Parathyroid adenoma (tissue), 2 donors: ENCODE data around the gene ATP10D.

Source experiments
- H2AFZ ChIP-seq: fragments of 300-600 bp; sonication (generic); one replicate; pipeline ENCODE4 v1.7.0; 2017; ENCODE audit warnings: antibody characterized with exemption, mild to moderate bottlenecking
- H3K27ac ChIP-seq: fragments of 300-600 bp; sonication (generic); one replicate; pipeline ENCODE4 v1.7.0; 2017
- H3K27me3 ChIP-seq: fragments of 300-600 bp; sonication (generic); one replicate; pipeline ENCODE4 v1.7.0; 2017; ENCODE audit warnings: low read length; ENCODE audit not compliant: control insufficient read depth, insufficient read depth
- H3K36me3 ChIP-seq: fragments of 300-600 bp; sonication (generic); one replicate; pipeline ENCODE4 v1.7.0; 2017; ENCODE audit warnings: low read length; ENCODE audit not compliant: control insufficient read depth, insufficient read depth
- H3K4me1 ChIP-seq: fragments of 300-600 bp; sonication (generic); one replicate; pipeline ENCODE4 v1.7.0; 2017; ENCODE audit warnings: control low read depth
- H3K4me2 ChIP-seq: fragments of 300-600 bp; sonication (generic); one replicate; pipeline ENCODE4 v1.7.0; 2017; ENCODE audit warnings: low read length
- H3K4me3 ChIP-seq: fragments of 300-600 bp; sonication (generic); one replicate; pipeline ENCODE4 v1.7.0; 2017; ENCODE audit warnings: low read depth, low read length
- H3K79me2 ChIP-seq: fragments of 300-600 bp; sonication (generic); one replicate; pipeline ENCODE4 v1.7.0; 2017; ENCODE audit warnings: control low read depth
- H3K9ac ChIP-seq: fragments of 300-600 bp; sonication (generic); one replicate; pipeline ENCODE4 v1.7.0; 2017; ENCODE audit warnings: mild to moderate bottlenecking
- H3K9me3 ChIP-seq: fragments of 300-600 bp; sonication (generic); one replicate; pipeline ENCODE4 v1.7.0; 2017; ENCODE audit warnings: low read length; ENCODE audit not compliant: control insufficient read depth
- TF ChIP-seq, protein P1 (sequence below): fragments of 300-600 bp; sonication (generic); IDR thresholded peaks from one replicate; pipeline ENCODE4 v1.7.0; 2017; ENCODE audit warnings: antibody characterized with exemption, mild to moderate bottlenecking
- donor health status: primary hyperparathyroidism.

The ATP10D gene

DNA sequence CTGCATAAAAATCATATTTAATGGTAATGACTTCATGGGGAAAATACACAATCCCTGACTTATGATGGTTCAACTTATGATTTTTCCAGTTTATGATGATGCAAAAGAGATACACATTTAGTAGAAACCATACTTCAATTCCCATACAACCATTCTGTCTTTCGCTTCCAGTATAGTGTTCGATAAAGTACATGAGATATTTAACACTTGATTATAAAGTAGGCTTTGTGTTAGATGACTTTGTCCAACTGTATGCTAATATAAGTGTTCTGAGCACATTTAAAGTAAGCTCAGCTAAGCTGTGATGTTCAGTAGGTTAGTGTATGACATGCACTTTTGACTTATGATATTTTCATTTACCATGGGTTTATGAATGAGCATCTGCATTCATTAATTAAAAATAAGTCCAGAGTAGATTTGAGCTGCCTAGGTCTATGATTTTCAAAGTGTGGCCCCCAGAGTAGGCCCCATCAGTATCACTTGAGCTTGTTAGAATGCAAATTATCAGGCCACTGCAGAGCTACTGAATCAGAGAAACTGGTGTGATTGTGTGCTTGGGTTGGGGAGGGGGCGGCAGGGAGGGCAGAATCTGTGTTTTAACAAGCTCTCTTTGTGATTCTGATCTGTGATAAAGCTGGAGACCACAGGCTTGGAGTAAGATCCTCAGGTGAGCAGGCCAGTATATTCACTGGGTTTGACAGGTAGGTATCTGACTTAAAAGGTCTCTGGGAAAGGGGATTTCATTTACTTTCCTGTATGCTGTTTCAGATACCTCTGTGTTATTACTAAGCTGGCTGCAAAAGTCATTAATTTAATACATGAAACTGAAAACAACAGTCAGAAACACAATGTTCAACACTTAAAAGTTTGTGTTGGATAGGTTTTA lies 8.4 kb downstream of the ATP10D start:
- Histone ChIP-seq H3K79me2 (peaks cover 5% of the 10 kb centered on the region), H3K9me3 (no peaks in the 10 kb centered on the region), H3K4me3 (no peak overlapping the region), H3K27ac (no peak overlapping the region), H3K4me1 (no peaks in the 10 kb centered on the region), H3K36me3 (no peaks in the 10 kb centered on the region), H3K9ac (no peak overlapping the region), H3K4me2 (no peak overlapping the region), H3K27me3 (no peaks in the 10 kb centered on the region), H2AFZ (no peak overlapping the region)
- TF ChIP-seq, protein P1, sequence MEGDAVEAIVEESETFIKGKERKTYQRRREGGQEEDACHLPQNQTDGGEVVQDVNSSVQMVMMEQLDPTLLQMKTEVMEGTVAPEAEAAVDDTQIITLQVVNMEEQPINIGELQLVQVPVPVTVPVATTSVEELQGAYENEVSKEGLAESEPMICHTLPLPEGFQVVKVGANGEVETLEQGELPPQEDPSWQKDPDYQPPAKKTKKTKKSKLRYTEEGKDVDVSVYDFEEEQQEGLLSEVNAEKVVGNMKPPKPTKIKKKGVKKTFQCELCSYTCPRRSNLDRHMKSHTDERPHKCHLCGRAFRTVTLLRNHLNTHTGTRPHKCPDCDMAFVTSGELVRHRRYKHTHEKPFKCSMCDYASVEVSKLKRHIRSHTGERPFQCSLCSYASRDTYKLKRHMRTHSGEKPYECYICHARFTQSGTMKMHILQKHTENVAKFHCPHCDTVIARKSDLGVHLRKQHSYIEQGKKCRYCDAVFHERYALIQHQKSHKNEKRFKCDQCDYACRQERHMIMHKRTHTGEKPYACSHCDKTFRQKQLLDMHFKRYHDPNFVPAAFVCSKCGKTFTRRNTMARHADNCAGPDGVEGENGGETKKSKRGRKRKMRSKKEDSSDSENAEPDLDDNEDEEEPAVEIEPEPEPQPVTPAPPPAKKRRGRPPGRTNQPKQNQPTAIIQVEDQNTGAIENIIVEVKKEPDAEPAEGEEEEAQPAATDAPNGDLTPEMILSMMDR, result no peak

DNA sequence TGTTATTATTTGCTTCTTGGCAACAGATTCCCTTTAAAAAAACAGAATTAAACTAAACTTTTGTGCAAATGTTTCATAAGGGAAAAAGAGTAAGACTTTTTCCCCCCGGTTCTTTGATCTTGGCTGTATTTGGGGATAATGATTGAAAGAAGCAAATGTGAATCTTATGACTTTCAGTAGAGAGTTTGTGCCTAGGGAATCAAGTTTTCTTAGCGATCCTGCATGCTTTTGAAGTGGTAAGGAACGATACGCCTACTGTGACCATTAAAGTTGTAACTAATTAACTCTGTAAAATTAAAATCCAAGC lies 9.0 kb downstream of the ATP10D start:
- no peaks in the 10 kb centered on the region for H3K4me1 ChIP-seq
- no peaks in the 10 kb centered on the region for H3K36me3 ChIP-seq
- peaks cover 2% of the 10 kb centered on the region for H3K79me2 ChIP-seq
- H3K9ac ChIP-seq, result no peak overlapping the region
- no peaks in the 10 kb centered on the region for H3K9me3 ChIP-seq
- TF ChIP-seq, protein P1, result no peak
- H3K27ac ChIP-seq, result no peak overlapping the region
- no peaks in the 10 kb centered on the region for H3K27me3 ChIP-seq
- H3K4me2 ChIP-seq, result no peak overlapping the region
- no peak overlapping the region for H2AFZ ChIP-seq
- H3K4me3 ChIP-seq, result no peak overlapping the region

DNA sequence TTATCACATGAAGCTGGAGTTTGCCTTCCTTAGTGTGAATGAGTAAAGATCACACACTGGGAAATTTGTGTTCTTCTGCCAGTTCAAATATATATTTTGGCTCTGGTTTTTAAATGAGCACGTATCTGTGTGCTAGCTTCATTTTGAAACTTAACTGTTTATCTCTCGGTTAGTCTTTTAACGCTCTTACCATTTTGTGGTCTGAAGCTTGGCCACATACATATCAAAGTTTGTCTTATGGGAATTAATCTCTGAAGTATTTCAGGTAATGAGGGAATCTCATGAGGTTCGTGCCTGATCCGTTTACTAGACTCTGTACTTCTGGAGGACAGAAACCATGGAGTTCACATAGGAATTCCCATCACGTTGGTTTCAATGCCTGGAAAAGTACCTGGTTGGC lies 13.8 kb downstream of the ATP10D start:
- no peaks in the 10 kb centered on the region for H3K36me3 ChIP-seq
- H3K4me1 ChIP-seq, result no peaks in the 10 kb centered on the region
- H3K27ac ChIP-seq, result no peak overlapping the region
- H3K9ac ChIP-seq, result no peak overlapping the region
- H2AFZ ChIP-seq, result no peak overlapping the region
- no peak overlapping the region for H3K4me3 ChIP-seq
- no peaks in the 10 kb centered on the region for H3K79me2 ChIP-seq
- TF ChIP-seq, protein P1, result no peak
- H3K9me3 ChIP-seq, result no peaks in the 10 kb centered on the region
- no peaks in the 10 kb centered on the region for H3K27me3 ChIP-seq
- H3K4me2 ChIP-seq, result no peak overlapping the region

DNA sequence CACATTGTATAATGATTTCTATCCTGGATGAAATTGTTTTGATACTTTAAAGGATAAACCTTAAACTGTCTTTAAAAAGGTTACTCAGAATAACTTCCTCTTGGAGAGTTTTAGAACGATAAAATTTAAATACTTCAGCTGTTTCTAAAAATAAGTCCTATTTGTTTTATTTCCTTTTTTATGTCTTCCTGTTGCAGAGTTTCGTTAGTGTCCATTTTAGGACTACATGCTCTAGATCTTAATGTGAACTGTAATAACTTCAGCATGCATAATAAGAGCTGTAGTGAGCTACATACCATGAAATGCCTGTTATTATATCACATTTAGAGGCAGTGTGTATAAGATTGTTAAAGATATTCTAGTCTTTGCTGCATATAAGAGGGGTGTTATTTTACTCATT lies 14.6 kb downstream of the ATP10D start:
- TF ChIP-seq, protein P1, result no peak
- Histone ChIP-seq H3K4me2 (peak overlapping the region; percentile 20), H2AFZ (no peak overlapping the region), H3K79me2 (no peaks in the 10 kb centered on the region), H3K27me3 (no peaks in the 10 kb centered on the region), H3K9me3 (no peaks in the 10 kb centered on the region), H3K4me1 (no peaks in the 10 kb centered on the region), H3K4me3 (no peak overlapping the region), H3K9ac (no peak overlapping the region), H3K27ac (peak overlapping the region; percentile 19), H3K36me3 (no peaks in the 10 kb centered on the region)

DNA sequence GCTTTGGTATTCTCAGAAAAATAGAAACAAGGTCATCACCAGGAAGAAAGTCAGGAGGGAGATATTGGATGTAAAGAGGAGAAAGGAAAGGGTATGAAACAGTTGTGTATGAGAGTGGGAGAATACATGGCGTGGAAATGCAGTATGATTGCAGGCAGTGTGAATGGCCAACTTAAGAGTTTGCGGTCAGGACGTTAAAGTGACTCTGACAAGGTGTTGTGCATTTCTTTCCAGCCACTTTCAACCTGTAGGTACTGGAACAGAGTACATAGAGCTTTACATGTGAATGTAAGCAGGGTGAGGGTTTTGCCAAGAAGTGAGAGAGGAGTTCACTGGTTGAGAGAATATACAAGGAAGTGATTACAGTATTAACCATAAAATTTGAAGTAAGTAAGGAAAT lies 15.7 kb downstream of the ATP10D start:
- H3K4me3 ChIP-seq, result no peak overlapping the region
- H3K79me2 ChIP-seq, result no peaks in the 10 kb centered on the region
- H3K9ac ChIP-seq, result no peak overlapping the region
- no peaks in the 10 kb centered on the region for H3K9me3 ChIP-seq
- TF ChIP-seq, protein P1, result no peak
- no peak overlapping the region for H2AFZ ChIP-seq
- H3K27me3 ChIP-seq, result no peaks in the 10 kb centered on the region
- no peak overlapping the region for H3K4me2 ChIP-seq
- no peaks in the 10 kb centered on the region for H3K36me3 ChIP-seq
- no peak overlapping the region for H3K27ac ChIP-seq
- no peaks in the 10 kb centered on the region for H3K4me1 ChIP-seq
